Mucosa of descending colon (tissue), 3 donors: ENCODE results near the gene RELL2. TPM values are rescaled to one million over a fixed set of nuclear protein-coding genes. Genes with fewer than 3 reads are reported as not detected.
A peak's percentile ranks its signal among the peaks of the same experiment; 100 is the strongest.

Source experiments
- ATAC-seq: fragments of 200-7000 bp; cut with Tn5 transposase; one replicate; pipeline ENCODE4 v1.9.1; 2020; ENCODE audit warnings: mild to moderate bottlenecking, moderate library complexity
- DNase-seq, 3 donors: peaks; one replicate each; pipeline ENCODE4 v3.0.0-alpha.2; 2020
- H3K36me3 ChIP-seq: fragments of 200-600 bp; one replicate; pipeline ENCODE4 v1.8.0; 2021; ENCODE audit warnings: low read depth, mild to moderate bottlenecking
- H3K4me1 ChIP-seq: fragments of 200-600 bp; one replicate; pipeline ENCODE4 v1.8.0; 2021; ENCODE audit warnings: low read depth, mild to moderate bottlenecking
- H3K4me3 ChIP-seq: fragments of 200-600 bp; one replicate; pipeline ENCODE4 v1.8.0; 2021; ENCODE audit warnings: mild to moderate bottlenecking
- H3K9me3 ChIP-seq: fragments of 200-600 bp; one replicate; pipeline ENCODE4 v1.8.0; 2021; ENCODE audit warnings: mild to moderate bottlenecking
- intact Hi-C, 2 donors: fragments of 100-400 bp; cut with DNase I in 1 of 2; cut with micrococcal nuclease in 1 of 2; formaldehyde crosslinking; loops; one replicate each; pipeline versions ENCODE4 v1.11.0 to v1.11.1; 2022; cut with DNase I, micrococcal nuclease
- total RNA-seq, 3 donors: library from RNA; stranded (reverse); fragmentation: NEBNext Ultra II Directional in 2 of 3; extraction: Animal tissue kit (Norgen Biotek cat#: 25700) in 2 of 3; gene quantifications; one replicate each; pipeline versions ENCODE4 v1.2.1 to v1.2.4, GENCODE V29; 2021 to 2023
- TF ChIP-seq, protein P1 (sequence below): fragments of 200-600 bp; IDR thresholded peaks from one replicate; pipeline ENCODE4 v1.8.0; 2022; ENCODE audit warnings: antibody characterized with exemption, mild to moderate bottlenecking
- donor health status: DM: no; HTN: no; CAD: no; lungs with moderate emphysema.
- donor health status: DM: no; HTN: no; CAD: no.
- donor health status: DM: no; HTN: yes; CAD: no.

Gene RELL2
- total RNA-seq, 3 donors from 2014 or later, result 2.3 to 3.9 (median 3.3) TPM

DNA sequence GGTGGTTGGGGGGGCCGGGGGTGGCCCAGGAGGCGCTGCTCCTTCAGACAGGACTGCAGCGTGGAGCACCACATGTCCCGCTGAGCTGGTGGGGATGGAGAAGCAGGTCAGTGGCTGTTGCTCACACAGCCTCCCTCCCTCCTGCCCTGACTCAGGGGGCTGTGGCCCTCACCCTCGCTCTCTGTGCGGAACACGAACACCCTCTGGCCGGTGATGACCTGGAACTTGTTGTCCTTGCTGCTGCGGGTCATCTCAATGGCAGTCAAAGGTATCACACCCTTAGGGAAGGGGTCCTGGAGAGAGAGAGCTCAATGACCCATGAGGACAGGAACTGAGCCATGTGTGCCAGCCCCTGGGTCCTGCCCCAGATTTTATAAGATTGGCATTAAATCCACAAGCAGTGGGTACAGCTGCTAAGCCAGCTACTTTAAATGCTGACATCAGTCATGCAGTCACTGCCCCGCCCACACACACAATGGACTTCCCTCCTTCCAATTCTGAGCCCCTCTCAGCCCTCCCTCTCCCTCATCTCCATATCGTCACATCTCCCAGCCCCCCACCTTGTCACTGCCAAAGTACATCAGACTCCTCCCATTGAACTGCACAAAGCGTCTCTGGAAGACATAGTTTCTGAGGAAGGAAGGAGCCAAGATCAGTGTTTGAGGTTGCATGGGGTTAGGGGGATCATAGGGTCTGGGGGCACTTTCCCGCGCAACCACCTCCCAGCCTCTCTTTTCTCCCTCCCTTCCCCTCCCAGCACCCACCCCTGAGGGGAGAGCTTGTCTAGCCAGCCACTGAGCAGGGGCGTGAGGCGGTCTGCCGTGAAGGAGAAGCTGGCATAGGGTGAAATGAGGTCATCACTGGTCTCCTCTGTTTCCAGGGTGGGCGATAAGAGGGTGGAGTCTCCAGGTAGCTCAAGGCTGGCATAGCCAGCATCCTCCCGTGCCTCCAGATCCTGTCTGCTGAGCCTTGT, 36.3 kb downstream of the RELL2 start:
- DNase-seq (no peak), ATAC-seq (no peak)
- H3K4me1 ChIP-seq, result no peaks in the 10 kb centered on the region
- H3K9me3 ChIP-seq, result no peaks in the 10 kb centered on the region
- intact Hi-C loops, result no loop called here
- H3K36me3 ChIP-seq, result no peaks in the 10 kb centered on the region
- TF ChIP-seq, protein P1, sequence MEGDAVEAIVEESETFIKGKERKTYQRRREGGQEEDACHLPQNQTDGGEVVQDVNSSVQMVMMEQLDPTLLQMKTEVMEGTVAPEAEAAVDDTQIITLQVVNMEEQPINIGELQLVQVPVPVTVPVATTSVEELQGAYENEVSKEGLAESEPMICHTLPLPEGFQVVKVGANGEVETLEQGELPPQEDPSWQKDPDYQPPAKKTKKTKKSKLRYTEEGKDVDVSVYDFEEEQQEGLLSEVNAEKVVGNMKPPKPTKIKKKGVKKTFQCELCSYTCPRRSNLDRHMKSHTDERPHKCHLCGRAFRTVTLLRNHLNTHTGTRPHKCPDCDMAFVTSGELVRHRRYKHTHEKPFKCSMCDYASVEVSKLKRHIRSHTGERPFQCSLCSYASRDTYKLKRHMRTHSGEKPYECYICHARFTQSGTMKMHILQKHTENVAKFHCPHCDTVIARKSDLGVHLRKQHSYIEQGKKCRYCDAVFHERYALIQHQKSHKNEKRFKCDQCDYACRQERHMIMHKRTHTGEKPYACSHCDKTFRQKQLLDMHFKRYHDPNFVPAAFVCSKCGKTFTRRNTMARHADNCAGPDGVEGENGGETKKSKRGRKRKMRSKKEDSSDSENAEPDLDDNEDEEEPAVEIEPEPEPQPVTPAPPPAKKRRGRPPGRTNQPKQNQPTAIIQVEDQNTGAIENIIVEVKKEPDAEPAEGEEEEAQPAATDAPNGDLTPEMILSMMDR, result no peak
- H3K4me3 ChIP-seq, result no peak overlapping the region

DNA sequence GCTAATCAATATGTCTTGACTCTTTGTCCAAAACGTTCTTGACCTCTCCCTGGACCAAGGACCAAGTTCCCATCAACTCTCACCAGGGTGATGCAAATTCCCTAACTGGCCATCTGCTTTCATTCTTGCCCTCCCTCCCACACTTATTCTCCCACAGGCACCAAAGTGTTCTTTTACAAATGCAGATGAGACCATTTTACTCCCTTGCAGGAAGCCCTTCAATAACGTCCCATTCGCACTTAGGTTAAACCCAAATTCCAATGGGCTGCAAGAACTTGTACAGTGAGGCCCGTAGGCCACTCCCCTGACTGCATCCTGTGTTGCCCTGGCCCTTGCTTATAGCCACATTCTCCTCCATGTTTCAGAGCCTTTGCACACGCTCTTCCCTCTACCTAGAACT, 38.0 kb downstream of the RELL2 start:
- no peaks in the 10 kb centered on the region for H3K4me1 ChIP-seq
- no peaks in the 10 kb centered on the region for H3K9me3 ChIP-seq
- H3K4me3 ChIP-seq, result no peak overlapping the region
- TF ChIP-seq, protein P1, result no peak
- ATAC-seq, result no peak
- intact Hi-C loops, result no loop called here
- DNase-seq, result no peak
- no peaks in the 10 kb centered on the region for H3K36me3 ChIP-seq

DNA sequence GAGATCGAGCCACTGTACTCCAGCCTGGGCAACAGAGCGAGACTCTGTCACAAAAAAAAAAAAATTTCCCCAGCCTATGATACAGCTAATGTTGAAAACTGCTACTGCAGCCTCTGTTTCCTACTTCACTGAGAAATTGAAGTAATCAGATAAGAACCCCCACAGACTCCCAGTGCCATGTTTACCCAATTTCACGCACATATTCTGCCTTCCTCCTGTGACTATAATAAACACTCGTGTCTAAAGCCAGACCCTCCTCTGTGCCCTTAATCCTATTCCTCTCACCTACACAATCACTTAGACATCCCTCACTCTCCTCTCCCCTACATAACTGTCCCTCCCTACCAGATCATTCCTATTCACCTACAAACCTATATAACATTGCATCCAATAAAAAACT, 38.9 kb downstream of the RELL2 start:
- no peak for ATAC-seq
- TF ChIP-seq, protein P1, result no peak
- Histone ChIP-seq H3K36me3 (no peaks in the 10 kb centered on the region), H3K4me3 (no peak overlapping the region), H3K9me3 (no peaks in the 10 kb centered on the region), H3K4me1 (peaks cover 1% of the 10 kb centered on the region)
- intact Hi-C loops, result no loop called here
- DNase-seq, result no peak

DNA sequence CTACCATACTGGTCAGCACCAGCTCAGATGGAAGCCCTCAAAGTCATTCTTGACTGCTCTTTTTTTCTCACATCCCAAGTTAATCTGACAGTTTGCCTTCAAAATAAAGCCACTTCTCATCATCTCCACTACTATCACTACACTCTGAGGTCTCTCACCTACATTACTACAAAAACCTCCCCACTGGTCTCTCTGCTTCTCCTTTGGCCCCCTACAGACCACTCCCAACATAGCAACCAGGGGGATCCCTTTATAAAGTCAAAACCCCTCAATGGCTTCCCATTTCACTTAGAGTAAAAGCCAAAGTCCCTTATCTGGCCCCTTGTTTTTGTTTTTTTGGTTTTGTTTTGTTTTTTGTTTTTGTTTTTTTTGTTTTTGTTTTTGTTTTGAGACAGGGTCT, 40.6 kb downstream of the RELL2 start:
- H3K9me3 ChIP-seq, result no peaks in the 10 kb centered on the region
- no peaks in the 10 kb centered on the region for H3K36me3 ChIP-seq
- no peak for DNase-seq
- H3K4me1 ChIP-seq, result peaks cover 15% of the 10 kb centered on the region
- TF ChIP-seq, protein P1, result no peak
- intact Hi-C loops, result no loop called here
- no peak overlapping the region for H3K4me3 ChIP-seq
- no peak for ATAC-seq

DNA sequence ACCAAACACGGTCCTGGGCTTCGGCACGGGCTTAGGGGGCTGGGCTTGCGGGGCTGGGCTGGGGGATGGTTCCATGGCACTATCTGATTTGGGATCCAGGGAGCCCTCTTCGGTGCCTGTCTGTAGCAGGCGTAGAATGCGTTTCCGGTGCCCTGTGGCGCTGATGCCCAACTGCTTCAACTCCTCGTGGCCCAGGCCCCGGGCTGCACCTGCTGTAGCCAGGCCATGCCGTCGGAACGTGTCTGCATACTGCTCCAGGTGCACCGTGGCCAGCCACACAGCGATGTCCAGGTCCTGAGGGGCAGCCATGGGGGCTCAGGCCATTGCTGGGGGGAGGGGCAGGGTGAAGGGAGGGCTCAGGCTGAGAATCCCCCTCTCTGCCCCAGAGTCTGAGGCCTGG, 43.4 kb downstream of the RELL2 start:
- Histone ChIP-seq H3K36me3 (no peaks in the 10 kb centered on the region), H3K9me3 (no peaks in the 10 kb centered on the region), H3K4me1 (peaks cover 18% of the 10 kb centered on the region), H3K4me3 (no peak overlapping the region)
- DNase-seq (peak in 1 of 3 donors; percentile 59), ATAC-seq (no peak)
- TF ChIP-seq, protein P1, result no peak
- intact Hi-C loops, result no loop called here
